LNCaP clone FGC (cell line): ENCODE results near the gene RHOXF1.
"Not testable (repeated sequence)": the region's sequence is repeated elsewhere in the genome, so short reads cannot be mapped to it uniquely, and the experiment has no call there.

Source experiments
- DNase-seq: peaks from one replicate; pipeline ENCODE4 v3.0.0-alpha.2; 2011; ENCODE audit warnings: low read depth
- H3K4me3 ChIP-seq: 2 replicates; pipeline ENCODE4 v1.5.1; 2011; ENCODE audit warnings: mild to moderate bottlenecking, low read depth, low read length, control low read depth
- CTCF ChIP-seq: IDR thresholded peaks from 2 replicates; pipeline ENCODE4 v1.5.1; 2012; ENCODE audit warnings: mild to moderate bottlenecking; ENCODE audit not compliant: control insufficient read depth, insufficient read depth; ENCODE audit errors: extremely low read depth

The RHOXF1 gene

GRCh38 chrX:120111611-120112010 is 4.1 kb downstream of the RHOXF1 start:
- DNase-seq = no peak
- no peak overlapping the region for H3K4me3 ChIP-seq
- TF ChIP-seq CTCF = no peak

DNA sequence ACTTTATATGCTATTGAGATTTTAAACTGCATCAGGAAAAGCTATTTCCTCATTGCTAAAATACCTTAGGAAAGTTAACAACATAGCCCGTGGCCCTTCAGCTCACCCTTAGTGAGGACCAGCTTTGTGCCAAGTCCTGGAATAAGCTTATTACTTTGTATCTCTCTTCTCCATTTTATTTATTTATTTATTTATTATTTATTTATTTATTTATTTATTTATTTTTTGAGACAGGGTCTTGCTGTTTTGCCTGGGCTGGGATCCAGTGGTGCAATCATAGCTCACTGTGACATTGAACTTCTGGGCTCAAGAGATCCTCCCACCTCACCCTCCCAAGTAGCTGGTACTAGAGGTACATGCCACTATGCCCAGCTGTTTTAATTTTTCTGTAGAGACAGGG is 6.3 kb downstream of the RHOXF1 start:
- no peak for DNase-seq
- H3K4me3 ChIP-seq = no peak overlapping the region
- TF ChIP-seq CTCF = no peak

GRCh38 chrX:120104707-120105106 is 11.0 kb downstream of the RHOXF1 start:
- not testable (repeated sequence) for DNase-seq, H3K4me3 ChIP-seq

- DNase-seq, H3K4me3 ChIP-seq: not testable (repeated sequence)
These were observed 14.7 kb downstream of the RHOXF1 start for GRCh38 chrX:120101057-120101456.

DNA sequence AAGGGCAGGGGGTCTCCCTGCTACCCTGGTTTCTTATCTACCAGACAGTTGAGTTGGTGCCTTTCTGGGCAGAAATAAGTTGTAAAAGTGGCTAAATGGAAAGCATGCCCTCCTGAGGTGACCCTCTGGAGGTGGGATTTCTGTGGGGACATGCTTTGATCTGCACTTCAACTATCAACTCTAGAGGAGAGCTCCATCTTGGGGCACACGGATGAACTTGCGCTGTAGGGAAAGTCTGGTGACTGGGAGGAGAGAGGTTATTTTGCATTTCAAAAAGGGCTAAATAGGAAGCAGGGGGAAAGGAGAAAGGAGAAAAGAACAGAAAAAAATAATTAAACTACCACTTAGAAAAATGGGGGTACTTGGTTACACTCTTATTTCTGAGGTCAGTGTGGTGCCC is 25.5 kb downstream of the RHOXF1 start:
- no peak for TF ChIP-seq CTCF
- H3K4me3 ChIP-seq = no peak overlapping the region
- no peak for DNase-seq

DNA sequence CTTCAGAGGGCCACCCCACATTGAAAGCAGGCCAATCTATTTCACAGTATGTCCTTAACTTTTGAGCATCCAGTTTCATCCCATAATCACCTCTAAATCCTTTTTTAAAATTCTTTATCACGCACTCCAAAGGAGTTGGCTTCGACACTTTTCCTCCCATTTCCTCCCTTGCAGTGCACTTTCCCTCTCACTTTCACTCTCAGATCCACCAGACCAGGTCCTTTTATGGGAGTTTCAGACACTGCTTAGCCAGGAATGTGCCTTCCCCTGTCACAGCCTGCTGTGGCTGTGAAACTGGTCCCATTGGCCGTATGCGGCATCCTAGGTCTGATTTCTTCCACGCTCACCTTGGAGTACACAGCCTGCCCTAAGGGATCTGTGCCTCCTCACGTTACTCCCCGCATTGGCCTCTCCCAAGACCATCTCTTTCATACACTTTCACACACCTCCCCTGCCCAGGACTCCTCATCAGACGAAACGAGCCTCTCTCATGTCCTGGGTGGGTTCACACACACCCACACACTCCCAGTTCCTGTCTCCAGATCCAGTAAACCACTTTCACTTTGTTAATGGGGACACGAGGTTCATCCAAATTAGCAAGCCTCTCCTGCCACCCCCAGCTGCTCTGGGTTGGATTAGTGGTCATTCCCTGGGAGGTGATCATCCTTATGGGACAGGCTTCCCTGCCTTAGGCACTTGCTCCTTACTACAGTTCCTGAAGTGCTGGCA is 28.3 kb downstream of the RHOXF1 start:
- TF ChIP-seq CTCF = no peak
- no peak overlapping the region for H3K4me3 ChIP-seq
- no peak for DNase-seq

- H3K4me3 ChIP-seq, DNase-seq: not testable (repeated sequence)
These were observed 30.0 kb downstream of the RHOXF1 start for GRCh38 chrX:120085553-120086185.

DNA sequence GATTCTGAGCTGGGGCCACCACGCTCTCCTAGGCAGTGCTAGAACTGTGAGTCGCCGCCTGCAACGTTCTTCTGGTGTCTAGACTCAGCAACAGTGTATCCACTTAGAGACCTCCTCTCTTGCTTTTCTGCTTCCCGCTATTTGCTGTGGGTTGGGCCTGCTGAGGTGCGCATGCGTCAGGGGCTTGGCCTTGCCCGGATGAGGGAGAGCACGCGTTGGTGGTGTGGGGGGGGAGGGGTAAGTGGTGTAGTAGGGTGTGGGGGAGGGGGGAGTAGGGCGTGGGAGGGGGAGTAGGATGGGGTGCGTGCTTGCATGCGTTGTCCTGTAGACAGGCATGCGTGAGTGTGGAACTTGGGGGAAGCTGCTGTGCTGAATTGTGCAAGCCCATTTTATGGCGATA is 38.1 kb downstream of the RHOXF1 start, which contains the start of gene RHOXF2B:
RHOXF2B (minus strand) TSS at position 101 of the 400 bp plus-strand sequence. CDS start 138 bp downstream, outside the sequence.
- not testable (repeated sequence) for DNase-seq, H3K4me3 ChIP-seq

GRCh38 chrX:120066169-120066568 is 49.5 kb downstream of the RHOXF1 start:
- DNase-seq, H3K4me3 ChIP-seq: not testable (repeated sequence)
